Activated CD4-positive, alpha-beta T cell treated with anti-CD3 and anti-CD28 coated beads for 1 hour (primary cell): ENCODE results near the gene QSER1.
"Not testable (repeated sequence)": the region's sequence is repeated elsewhere in the genome, so short reads cannot be mapped to it uniquely, and the experiment has no call there.

Source experiments
- DNase-seq: peaks from one replicate; pipeline ENCODE4 v3.0.0-alpha.2; 2020

QSER1 gene

GRCh38 chr11:32937283-32937682 lies 44.7 kb downstream of the QSER1 start:
- DNase-seq, result not testable (repeated sequence)

GRCh38 chr11:32939046-32939445 lies 46.4 kb downstream of the QSER1 start:
- DNase-seq, result no peak

- no peak for DNase-seq
Observed at GRCh38 chr11:32939866-32940265, 47.3 kb downstream of the QSER1 start.

- no peak for DNase-seq
Observed at GRCh38 chr11:32940865-32941264, 48.3 kb downstream of the QSER1 start.

GRCh38 chr11:32947978-32948377 lies 55.4 kb downstream of the QSER1 start:
- DNase-seq, result no peak

GRCh38 chr11:32949739-32950138 lies 57.1 kb downstream of the QSER1 start:
- DNase-seq, result no peak

- no peak for DNase-seq
Observed at GRCh38 chr11:32952421-32952820, 59.8 kb downstream of the QSER1 start.

- DNase-seq, result no peak
Observed at GRCh38 chr11:32953700-32954099, 61.1 kb downstream of the QSER1 start.

- DNase-seq, result no peak
Observed at GRCh38 chr11:32960553-32961164, 68.0 kb downstream of the QSER1 start.

GRCh38 chr11:32962016-32962415 lies 69.4 kb downstream of the QSER1 start:
- no peak for DNase-seq

- DNase-seq, result no peak
Observed at GRCh38 chr11:32963721-32964120, 71.1 kb downstream of the QSER1 start.

- DNase-seq, result no peak
Observed at GRCh38 chr11:32968541-32968940, 75.9 kb downstream of the QSER1 start.

- DNase-seq, result not testable (repeated sequence)
Observed at GRCh38 chr11:32972233-32972632, 79.6 kb downstream of the QSER1 start.

- no peak for DNase-seq
Observed at GRCh38 chr11:32972781-32973180, 80.2 kb downstream of the QSER1 start.

GRCh38 chr11:32982626-32983025 lies 90.0 kb downstream of the QSER1 start:
- DNase-seq, result no peak

GRCh38 chr11:32983506-32983905 lies 90.9 kb downstream of the QSER1 start:
- DNase-seq, result no peak

- no peak for DNase-seq
Observed at GRCh38 chr11:32985600-32985999, 93.0 kb downstream of the QSER1 start.

- no peak for DNase-seq
Observed at GRCh38 chr11:32987851-32988250, 95.2 kb downstream of the QSER1 start.

- DNase-seq, result no peak
Observed at GRCh38 chr11:32990481-32990880, 97.9 kb downstream of the QSER1 start.

GRCh38 chr11:32991427-32991826 lies 98.8 kb downstream of the QSER1 start:
- DNase-seq, result no peak

GRCh38 chr11:32991898-32992297 lies 99.3 kb downstream of the QSER1 start:
- no peak for DNase-seq

- DNase-seq, result no peak
Observed at GRCh38 chr11:33000181-33000580, 107.6 kb downstream of the QSER1 start.

- no peak for DNase-seq
Observed at GRCh38 chr11:33001281-33001680, 108.7 kb downstream of the QSER1 start.

- DNase-seq, result no peak
Observed at GRCh38 chr11:33001751-33002542, 109.3 kb downstream of the QSER1 start.

- no peak for DNase-seq
Observed at GRCh38 chr11:33005175-33005574, 112.6 kb downstream of the QSER1 start.
